HL-60/S4 treated with phorbol 12-myristate 13-acetate at 8.2 ng/mL for 4 days and 3 days (cell line): ENCODE measurements around the gene TBL3.

ENCODE experiments used
- in situ Hi-C: fragments of 300-500 bp; cut with MboI; formaldehyde crosslinking; loops from 2 replicates; pipeline ENCODE4 v1.15.0; 2022; ENCODE audit warnings: low sequenced_read_pairs

TBL3 gene

DNA sequence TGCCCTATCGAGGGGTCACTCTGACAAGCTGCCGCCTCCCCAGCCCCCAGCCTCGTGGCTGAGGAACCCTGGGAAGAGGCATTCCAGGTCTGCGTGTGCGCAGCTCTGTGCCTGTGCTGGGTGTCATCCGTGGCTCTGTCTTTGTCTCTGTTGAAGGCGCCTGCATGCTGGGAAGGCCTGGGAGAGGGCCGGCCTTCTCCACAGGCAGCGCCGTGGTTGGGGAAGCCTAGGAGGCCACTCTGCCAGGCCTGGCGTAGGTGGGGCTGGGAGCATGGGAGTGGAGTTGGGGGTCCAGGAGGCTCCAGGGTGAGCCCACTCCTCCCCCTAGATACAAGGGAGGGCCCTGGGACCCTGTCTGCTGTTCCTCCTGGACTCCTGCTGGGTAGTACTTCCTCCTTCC lies 58.2 kb downstream of the TBL3 start:
- in situ Hi-C loops = no loop called here

DNA sequence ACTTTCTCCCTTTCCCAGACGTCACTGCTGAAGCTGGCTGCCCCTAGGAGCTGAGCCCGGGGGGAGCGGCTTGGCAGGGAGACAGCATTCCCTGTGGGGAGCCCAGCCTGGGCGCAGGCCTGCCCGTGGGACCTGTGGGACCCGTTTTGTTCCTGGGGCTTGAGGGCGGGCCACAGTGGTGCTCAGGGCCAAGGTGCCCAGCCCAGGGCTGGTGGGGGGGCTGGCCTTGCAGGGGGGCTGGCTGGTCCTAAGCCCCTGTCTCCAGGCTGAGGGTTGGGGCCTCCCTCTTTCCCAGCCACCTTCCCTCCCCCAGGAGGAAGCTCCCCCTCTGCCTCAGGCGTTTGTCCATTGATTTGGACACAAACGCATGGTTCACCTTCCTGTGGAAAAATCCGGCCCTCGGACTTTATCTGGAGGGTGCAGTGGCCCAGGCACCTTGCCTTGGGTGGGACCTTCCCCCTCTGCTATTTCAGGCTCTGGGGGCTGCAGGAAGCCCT lies 59.3 kb downstream of the TBL3 start:
- in situ Hi-C loops = no loop called here
